Endodermal cell (in vitro differentiated cells): ENCODE data around the gene PAPOLB. TPM values are rescaled to one million over a fixed set of nuclear protein-coding genes. Genes with fewer than 3 reads are reported as not detected.
A peak's percentile ranks its signal among the peaks of the same experiment; 100 is the strongest.

Experiments
- DNase-seq: peaks from one replicate; pipeline ENCODE4 v3.0.0-alpha.2; 2017
- H3K27ac ChIP-seq: 2 replicates; pipeline ENCODE4 v1.5.1; 2013; ENCODE audit warnings: mild to moderate bottlenecking, low read depth, low read length, moderate library complexity
- H3K27me3 ChIP-seq: 2 replicates; pipeline ENCODE4 v1.6.1; 2013; ENCODE audit warnings: mild to moderate bottlenecking, low read length, moderate library complexity; ENCODE audit not compliant: insufficient read depth, control insufficient read depth, poor library complexity, severe bottlenecking
- H3K36me3 ChIP-seq: 2 replicates; pipeline ENCODE4 v1.7.0; 2013; ENCODE audit warnings: mild to moderate bottlenecking, low read length, moderate library complexity; ENCODE audit not compliant: control insufficient read depth, insufficient read depth
- H3K4me1 ChIP-seq: one replicate; pipeline ENCODE4 v1.7.0; 2013; ENCODE audit warnings: low read length; ENCODE audit not compliant: control insufficient read depth, insufficient read depth
- H3K4me3 ChIP-seq: 2 replicates; pipeline ENCODE4 v1.5.1; 2013; ENCODE audit warnings: mild to moderate bottlenecking, low read length, moderate library complexity
- H3K9ac ChIP-seq: 2 replicates; pipeline ENCODE4 v1.6.1; 2013; ENCODE audit warnings: mild to moderate bottlenecking, low read length, moderate library complexity; ENCODE audit not compliant: poor library complexity, severe bottlenecking; ENCODE audit errors: extremely low read depth
- H3K9me3 ChIP-seq: 2 replicates; pipeline ENCODE4 v1.6.1; 2013; ENCODE audit warnings: mild to moderate bottlenecking, low read length, moderate library complexity; ENCODE audit not compliant: control insufficient read depth
- H3K27ac Mint-ChIP-seq: 2 replicates; pipeline ENCODE4 v1.8.0; 2020; ENCODE audit warnings: mixed read lengths
- H3K27me3 Mint-ChIP-seq: 2 replicates; pipeline ENCODE4 v1.8.0; 2021; ENCODE audit warnings: mild to moderate bottlenecking, mixed read lengths; ENCODE audit not compliant: insufficient read depth
- H3K36me3 Mint-ChIP-seq: 2 replicates; pipeline ENCODE4 v1.8.0; 2020; ENCODE audit warnings: low read depth, mixed read lengths
- H3K4me1 Mint-ChIP-seq: 2 replicates; pipeline ENCODE4 v1.8.0; 2020; ENCODE audit warnings: mixed read lengths
- H3K4me3 Mint-ChIP-seq: 2 replicates; pipeline ENCODE4 v1.8.0; 2020; ENCODE audit warnings: mild to moderate bottlenecking, moderate library complexity, mixed read lengths
- H3K9me3 Mint-ChIP-seq: 2 replicates; pipeline ENCODE4 v1.8.0; 2020; ENCODE audit warnings: mild to moderate bottlenecking, mixed read lengths
- WGBS, 2 experiments: methylation state at CpG; one replicate each; pipeline versions ENCODE4 v1.1.5 to v1.1.7; 2013; ENCODE audit warnings: missing lambda C conversion rate in 2 of 2, mixed read lengths in 1 of 2; ENCODE audit not compliant: insufficient coverage in 1 of 2, insufficient read length in 1 of 2; 5-methylcytosine and 5-hydroxymethylcytosine counted together
- long read RNA-seq, 4 experiments: library from polyadenylated mRNA in 2 of 4; library from RNA in 1 of 4; library from capped mRNA in 1 of 4; stranded (forward) in 3 of 4; unstranded in 1 of 4; transcript quantifications; one replicate each; pipeline ENCODE4 v2.0.0, GENCODE V29; 2020 to 2021; ENCODE audit warnings: inconsistent platforms in 1 of 4
- polyA plus RNA-seq, 2 experiments: library from polyadenylated mRNA; stranded (reverse); fragments of 50-300 nt; gene quantifications; one replicate each; pipeline ENCODE4 v1.2.3, GENCODE V29; 2013
- total RNA-seq, 2 donors: library from RNA; stranded (reverse); fragmentation: NEBNext Ultra II Directional in 1 of 2; extraction: Animal tissue kit (Norgen Biotek cat#: 25700) in 1 of 2; gene quantifications; 2 replicates in 1 of 2; 3 replicates in 1 of 2; pipeline ENCODE4 v1.2.1, GENCODE V29; 2021
- TF ChIP-seq, protein P1 (sequence below): fragments of 200-600 bp; sonication (generic); conservative IDR thresholded peaks from 2 replicates; pipeline ENCODE4 v1.5.0; 2021; ENCODE audit warnings: antibody characterized with exemption, mild to moderate bottlenecking

The PAPOLB gene
- total RNA-seq, result 1 to 10 TPM; 1.2 to 1.8 TPM
- polyA plus RNA-seq (2013, experiment 1 of 2), result 0.11 TPM
- polyA plus RNA-seq (2013, experiment 2 of 2), result 0.21 TPM
- long read RNA-seq, experiment 1, result 0 reads
- long read RNA-seq, experiment 2, result 0 reads
- long read RNA-seq, experiment 3, result 0 reads
- long read RNA-seq, experiment 4, result 0 reads

- Histone ChIP-seq H3K27ac (no peak within 1 kb of the TSS), H3K4me1 (peaks cover 3% of the 10 kb centered on the region), H3K4me3 (peak within 1 kb of the TSS; percentile 72), H3K9ac (no peak within 1 kb of the TSS), H3K9me3 (peaks cover 35% of the 10 kb centered on the region), H3K27me3 (no peaks in the 10 kb centered on the region), H3K36me3 (peaks cover 5% of the 10 kb centered on the region)
- DNase-seq, result no peak
- peaks cover 20% of the 10 kb centered on the region for H3K4me1 Mint-ChIP-seq
- peaks cover 45% of the 10 kb centered on the region for H3K36me3 Mint-ChIP-seq
- WGBS, 2 experiments, result 31 to 41% methylated on average over 17 to 46 of the region's 46 CpGs
- H3K4me3 Mint-ChIP-seq, result no peak within 1 kb of the TSS
- H3K9me3 Mint-ChIP-seq, result peaks cover 16% of the 10 kb centered on the region
- TF ChIP-seq, protein P1, sequence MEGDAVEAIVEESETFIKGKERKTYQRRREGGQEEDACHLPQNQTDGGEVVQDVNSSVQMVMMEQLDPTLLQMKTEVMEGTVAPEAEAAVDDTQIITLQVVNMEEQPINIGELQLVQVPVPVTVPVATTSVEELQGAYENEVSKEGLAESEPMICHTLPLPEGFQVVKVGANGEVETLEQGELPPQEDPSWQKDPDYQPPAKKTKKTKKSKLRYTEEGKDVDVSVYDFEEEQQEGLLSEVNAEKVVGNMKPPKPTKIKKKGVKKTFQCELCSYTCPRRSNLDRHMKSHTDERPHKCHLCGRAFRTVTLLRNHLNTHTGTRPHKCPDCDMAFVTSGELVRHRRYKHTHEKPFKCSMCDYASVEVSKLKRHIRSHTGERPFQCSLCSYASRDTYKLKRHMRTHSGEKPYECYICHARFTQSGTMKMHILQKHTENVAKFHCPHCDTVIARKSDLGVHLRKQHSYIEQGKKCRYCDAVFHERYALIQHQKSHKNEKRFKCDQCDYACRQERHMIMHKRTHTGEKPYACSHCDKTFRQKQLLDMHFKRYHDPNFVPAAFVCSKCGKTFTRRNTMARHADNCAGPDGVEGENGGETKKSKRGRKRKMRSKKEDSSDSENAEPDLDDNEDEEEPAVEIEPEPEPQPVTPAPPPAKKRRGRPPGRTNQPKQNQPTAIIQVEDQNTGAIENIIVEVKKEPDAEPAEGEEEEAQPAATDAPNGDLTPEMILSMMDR, result no peak
- no peak within 1 kb of the TSS for H3K27ac Mint-ChIP-seq
- H3K27me3 Mint-ChIP-seq, result no peaks in the 10 kb centered on the region
Observed at GRCh38 chr7:4861673-4862072, at the start of gene PAPOLB. Gene PAPOLB (minus strand): TSS chr7:4862030. CDS start chr7:4861810, 220 bp downstream.

DNA sequence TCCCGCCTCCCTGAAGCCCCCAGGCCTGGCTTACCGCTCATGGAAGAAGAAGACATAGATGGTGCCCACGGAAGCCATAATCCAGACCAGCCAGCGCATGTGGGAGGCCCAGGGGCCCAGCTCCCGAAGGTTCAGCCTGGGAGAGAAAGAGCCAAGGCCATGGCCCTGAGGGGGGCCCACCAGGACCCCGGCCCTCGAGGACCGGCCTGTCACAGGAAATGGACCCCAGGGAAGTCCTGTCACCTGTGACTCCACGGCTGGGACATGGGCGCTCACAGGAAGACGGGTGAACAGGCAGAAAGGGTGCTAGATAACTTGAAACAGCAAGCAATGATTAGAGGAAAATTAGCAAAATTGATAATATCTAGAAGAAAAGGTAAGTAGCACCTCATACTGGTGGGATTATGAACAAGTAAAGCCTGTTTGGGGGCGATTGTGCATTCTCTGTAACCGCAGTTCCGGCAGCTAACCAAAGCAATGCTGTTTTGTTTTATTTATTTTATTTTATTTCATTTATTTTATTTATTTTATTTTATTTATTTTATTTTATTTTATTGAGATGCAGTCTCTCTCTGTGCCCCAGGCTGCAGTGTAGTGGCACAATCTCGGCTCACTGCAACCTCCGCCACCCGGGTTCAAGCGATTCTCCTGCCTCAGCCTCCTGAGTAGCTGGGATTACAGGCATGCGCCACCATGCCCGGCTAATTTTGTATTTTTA is 49.4 kb upstream of the PAPOLB start:
- Mint-ChIP-seq H3K27ac (no peak overlapping the region), H3K9me3 (peaks cover 9% of the 10 kb centered on the region), H3K4me3 (no peak overlapping the region), H3K27me3 (peaks cover 7% of the 10 kb centered on the region), H3K36me3 (no peaks in the 10 kb centered on the region), H3K4me1 (no peaks in the 10 kb centered on the region)
- DNase-seq, result no peak
- WGBS, 2 experiments, result 93 to 98% methylated on average over 12 to 20 of the region's 20 CpGs
- no peak overlapping the region for H3K4me3 ChIP-seq
- peaks cover 6% of the 10 kb centered on the region for H3K9me3 ChIP-seq
- H3K9ac ChIP-seq, result no peak overlapping the region
- no peak overlapping the region for H3K27ac ChIP-seq
- no peaks in the 10 kb centered on the region for H3K27me3 ChIP-seq
- no peaks in the 10 kb centered on the region for H3K4me1 ChIP-seq
- TF ChIP-seq, protein P1, result no peak
- H3K36me3 ChIP-seq, result no peaks in the 10 kb centered on the region

GRCh38 chr7:4906682-4907081 is 44.9 kb upstream of the PAPOLB start:
- Mint-ChIP-seq H3K27me3 (peaks cover 19% of the 10 kb centered on the region), H3K27ac (no peak overlapping the region), H3K4me1 (no peaks in the 10 kb centered on the region), H3K4me3 (no peak overlapping the region), H3K9me3 (peaks cover 9% of the 10 kb centered on the region), H3K36me3 (no peaks in the 10 kb centered on the region)
- 61% methylated on average over 1 of the region's 1 CpG; no CpG with 5 or more reads in 1 of the 2 experiments for WGBS, 2 experiments
- Histone ChIP-seq H3K9me3 (peaks cover 6% of the 10 kb centered on the region), H3K9ac (no peak overlapping the region), H3K27ac (no peak overlapping the region), H3K4me1 (no peaks in the 10 kb centered on the region), H3K36me3 (no peaks in the 10 kb centered on the region), H3K27me3 (peaks cover 11% of the 10 kb centered on the region), H3K4me3 (no peak overlapping the region)
- TF ChIP-seq, protein P1, result no peak
- DNase-seq, result no peak
